K562 (cell line): ENCODE measurements around the gene CLSTN2. TPM values are rescaled to one million over a fixed set of nuclear protein-coding genes. Genes with fewer than 3 reads are reported as not detected.
A peak's percentile ranks its signal among the peaks of the same experiment; 100 is the strongest.

ENCODE experiments used
- CBX8 ChIP-seq: fragments of 200-600 bp; sonication (generic); IDR thresholded peaks from 2 replicates; pipeline ENCODE4 v1.6.1; 2012; ENCODE audit warnings: borderline replicate concordance, mixed run types, low read depth, mild to moderate bottlenecking, moderate library complexity, mixed read lengths, low read length, control low read depth, inconsistent platforms; ENCODE audit not compliant: poor library complexity, severe bottlenecking; ENCODE audit errors: extremely low read depth
- polyA plus RNA-seq, 8 experiments: library from polyadenylated mRNA; depleted of rRNA in 4 of 8; stranded (reverse) in 5 of 8; unstranded in 3 of 8; fragments of >200 nt; fragmentation: Nextera tagmentation in 2 of 8; fragmentation: Illumina TruSeq in 1 of 8; extraction: Ambion mirVana in 2 of 8; extraction: Trizol in 1 of 8; gene quantifications; 2 replicates each; pipeline versions ENCODE4 v1.2.1 to v1.2.3, GENCODE V29; 2011 to 2014; ENCODE audit warnings: inconsistent platforms in 1 of 8, missing spikeins in 1 of 8
- total RNA-seq, 7 experiments: library from RNA; depleted of rRNA in 6 of 7; stranded (reverse); fragments of >200 nt in 6 of 7; fragmentation: Illumina TruSeq in 2 of 7; extraction: Trizol in 2 of 7; gene quantifications; 2 replicates each; pipeline versions ENCODE4 v1.2.1 to v1.2.3, GENCODE V29; 2011 to 2021; ENCODE audit warnings: low replicate concordance in 1 of 7
- TF ChIP-seq, protein P1 (sequence below), 2 experiments: fragments of 450-650 bp; formaldehyde crosslinking in 1 of 2; IDR thresholded peaks; 2 replicates each; pipeline versions ENCODE4 v1.4.0 to v1.6.1; 2014 to 2020; ENCODE audit warnings: mild to moderate bottlenecking in 2 of 2, borderline replicate concordance in 1 of 2, low read depth in 1 of 2

The CLSTN2 gene
- total and polyA plus RNA-seq, 9 of the 15 experiments (the other 6 are each of a cell fraction or from before 2014, with no cell fraction given), result 0.02 to 0.04 (median 0.04) TPM; not detected in 6

GRCh38 chr3:140128631-140129030 is 193.6 kb downstream of the CLSTN2 start (continued):
- TF ChIP-seq, protein P1, sequence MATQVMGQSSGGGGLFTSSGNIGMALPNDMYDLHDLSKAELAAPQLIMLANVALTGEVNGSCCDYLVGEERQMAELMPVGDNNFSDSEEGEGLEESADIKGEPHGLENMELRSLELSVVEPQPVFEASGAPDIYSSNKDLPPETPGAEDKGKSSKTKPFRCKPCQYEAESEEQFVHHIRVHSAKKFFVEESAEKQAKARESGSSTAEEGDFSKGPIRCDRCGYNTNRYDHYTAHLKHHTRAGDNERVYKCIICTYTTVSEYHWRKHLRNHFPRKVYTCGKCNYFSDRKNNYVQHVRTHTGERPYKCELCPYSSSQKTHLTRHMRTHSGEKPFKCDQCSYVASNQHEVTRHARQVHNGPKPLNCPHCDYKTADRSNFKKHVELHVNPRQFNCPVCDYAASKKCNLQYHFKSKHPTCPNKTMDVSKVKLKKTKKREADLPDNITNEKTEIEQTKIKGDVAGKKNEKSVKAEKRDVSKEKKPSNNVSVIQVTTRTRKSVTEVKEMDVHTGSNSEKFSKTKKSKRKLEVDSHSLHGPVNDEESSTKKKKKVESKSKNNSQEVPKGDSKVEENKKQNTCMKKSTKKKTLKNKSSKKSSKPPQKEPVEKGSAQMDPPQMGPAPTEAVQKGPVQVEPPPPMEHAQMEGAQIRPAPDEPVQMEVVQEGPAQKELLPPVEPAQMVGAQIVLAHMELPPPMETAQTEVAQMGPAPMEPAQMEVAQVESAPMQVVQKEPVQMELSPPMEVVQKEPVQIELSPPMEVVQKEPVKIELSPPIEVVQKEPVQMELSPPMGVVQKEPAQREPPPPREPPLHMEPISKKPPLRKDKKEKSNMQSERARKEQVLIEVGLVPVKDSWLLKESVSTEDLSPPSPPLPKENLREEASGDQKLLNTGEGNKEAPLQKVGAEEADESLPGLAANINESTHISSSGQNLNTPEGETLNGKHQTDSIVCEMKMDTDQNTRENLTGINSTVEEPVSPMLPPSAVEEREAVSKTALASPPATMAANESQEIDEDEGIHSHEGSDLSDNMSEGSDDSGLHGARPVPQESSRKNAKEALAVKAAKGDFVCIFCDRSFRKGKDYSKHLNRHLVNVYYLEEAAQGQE (IDR thresholded peaks at IDR 0.05; ENCODE audit: borderline replicate concordance), result peak; percentile 57; the same call in 1 of the 2 replicates
- TF ChIP-seq, protein P1 (CRISPR knock-in tag; IDR thresholded peaks at IDR 0.05; ENCODE audit: low read depth), result no peak
- no peak for TF ChIP-seq CBX8
